Stimulated activated CD4-positive, alpha-beta T cell treated with anti-CD3 and anti-CD28 coated beads, Interleukin-4, amount 100 ng/mL, for 48 hours (primary cell): ENCODE data around the gene BMPER.

Experiments used
- DNase-seq, 2 donors: peaks; one replicate each; pipeline ENCODE4 v3.0.0-alpha.2; 2020; ENCODE audit warnings: low read depth in 2 of 2

Gene BMPER

GRCh38 chr7:33968591-33968990 lies 63.3 kb downstream of the BMPER start:
- DNase-seq: no peak

- DNase-seq: no peak
Measured at GRCh38 chr7:33970536-33970935, 65.2 kb downstream of the BMPER start.

DNA sequence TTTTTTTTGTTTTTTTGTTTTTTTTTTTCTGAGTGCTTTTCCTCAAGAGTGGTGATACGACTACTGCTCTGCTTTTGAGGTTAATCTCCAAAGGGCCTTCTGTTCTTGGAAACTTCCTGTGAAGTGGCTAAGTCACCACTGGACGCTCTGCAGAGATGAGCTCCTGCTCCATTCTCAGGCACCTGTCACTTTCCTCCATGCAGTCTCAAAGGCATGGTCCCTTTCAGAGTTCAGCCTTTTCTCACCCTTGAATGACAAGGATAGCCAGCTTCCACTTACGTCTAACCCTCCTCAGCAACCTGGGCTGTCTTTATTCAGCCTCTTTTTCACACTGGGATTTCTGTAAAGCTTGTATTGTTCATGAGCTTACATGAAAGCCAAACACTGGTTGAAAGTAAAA lies 65.8 kb downstream of the BMPER start:
- no peak for DNase-seq

DNA sequence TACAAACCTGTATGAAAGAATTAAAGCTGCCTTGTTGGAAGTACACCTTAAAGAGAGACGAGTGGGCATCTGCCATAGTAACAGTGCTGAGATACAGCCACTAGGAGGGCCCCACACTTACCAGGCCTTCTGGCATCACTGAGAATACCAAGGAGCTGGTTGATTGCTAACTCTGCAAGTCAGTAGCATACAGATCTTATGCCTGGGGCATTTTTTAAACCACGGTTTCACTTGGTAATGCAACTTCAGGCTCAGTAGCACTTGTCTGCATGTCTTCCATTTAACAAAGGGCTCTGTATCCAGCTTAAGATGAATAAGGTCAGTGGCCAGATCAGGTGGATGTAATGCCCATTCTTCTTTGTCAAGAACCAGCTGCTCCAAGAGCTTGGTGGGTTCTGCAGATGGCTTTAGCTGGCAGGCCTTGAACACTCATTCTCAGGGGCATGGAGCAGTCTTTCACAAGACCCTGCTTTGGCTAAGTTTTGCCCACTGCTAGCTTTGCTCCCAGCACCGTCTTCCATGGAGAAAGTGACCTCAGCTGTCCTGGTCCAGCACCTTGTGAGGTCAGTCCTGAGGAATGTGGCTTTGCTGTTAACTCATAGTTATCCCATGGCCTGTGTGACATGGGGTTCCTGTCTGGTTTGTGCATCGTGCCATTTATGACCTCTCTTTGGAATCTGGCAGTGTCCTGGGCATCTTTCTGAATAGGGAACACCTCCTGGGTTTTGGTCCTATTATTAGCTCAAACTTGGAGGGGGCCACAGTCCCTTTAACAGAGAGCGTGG lies 68.1 kb downstream of the BMPER start:
- DNase-seq: no peak

DNA sequence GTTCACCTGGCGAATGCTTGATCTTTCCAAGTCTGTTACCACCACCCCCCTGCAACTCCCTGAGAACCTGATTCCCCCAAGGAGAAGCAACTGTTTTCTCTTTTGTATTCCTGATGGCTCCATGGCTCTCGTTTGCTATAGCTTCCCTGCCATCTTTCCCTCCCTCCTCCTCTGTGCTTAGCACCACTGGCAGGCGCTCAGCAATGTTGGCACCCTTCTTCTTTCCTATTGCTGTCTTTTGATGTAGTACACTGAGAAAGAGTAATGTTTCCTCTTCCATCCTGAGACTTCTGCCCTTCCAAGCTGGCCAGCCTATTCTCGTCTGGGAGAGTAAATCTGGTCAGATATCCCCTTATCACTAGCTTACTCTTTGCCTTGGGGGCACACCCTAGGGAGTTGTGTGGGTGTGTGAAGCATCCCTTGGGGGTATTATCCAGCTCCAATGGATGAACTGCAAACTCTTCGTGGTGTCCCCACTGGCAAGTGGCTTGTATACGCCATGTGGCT lies 74.0 kb downstream of the BMPER start:
- no peak for DNase-seq

DNA sequence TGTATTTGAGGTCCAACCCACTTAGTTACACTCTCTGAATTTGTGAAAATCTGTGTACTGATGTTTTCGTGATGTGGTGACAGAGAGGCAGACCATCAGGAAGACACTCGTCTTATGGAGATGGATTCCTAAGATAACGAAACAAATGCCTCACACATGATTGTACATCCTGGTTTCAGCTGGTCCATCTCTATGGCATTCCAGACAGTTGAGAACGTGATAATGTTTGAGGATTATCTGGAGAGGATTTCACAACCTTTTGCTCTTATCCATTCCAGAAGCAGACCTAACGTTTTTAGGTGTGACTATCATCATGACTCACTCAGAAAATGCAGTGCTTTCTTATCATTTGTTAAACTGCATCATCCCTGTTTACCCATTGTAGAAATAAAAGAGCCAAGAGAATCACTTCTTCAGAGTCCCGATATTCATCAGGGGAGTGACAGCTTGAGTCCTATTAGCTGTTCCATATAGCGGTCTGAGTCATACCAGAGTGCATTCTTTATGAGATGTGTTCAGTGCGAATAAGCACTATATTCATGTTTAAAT lies 74.5 kb downstream of the BMPER start:
- no peak for DNase-seq

DNA sequence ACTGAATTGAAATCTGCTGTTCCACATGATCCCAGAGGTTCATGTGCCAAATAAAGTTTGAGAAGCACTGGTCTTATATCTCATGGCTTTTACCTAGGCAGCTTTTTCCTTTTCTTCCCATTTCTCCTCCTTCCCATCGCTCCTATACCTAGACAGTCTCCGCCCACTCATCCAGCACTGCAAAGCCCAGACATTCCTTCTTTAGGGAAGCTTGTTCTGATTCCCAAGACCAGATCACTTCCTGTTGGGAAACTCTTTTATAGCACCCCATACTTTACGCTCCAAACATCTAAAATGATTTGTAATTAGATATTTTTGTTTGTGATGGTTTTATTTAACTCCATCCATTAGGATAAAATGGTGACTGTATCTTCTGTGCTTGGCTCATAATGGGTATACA lies 75.9 kb downstream of the BMPER start:
- DNase-seq: no peak

- DNase-seq: no peak
Measured at GRCh38 chr7:33981671-33982424, 76.5 kb downstream of the BMPER start.

DNA sequence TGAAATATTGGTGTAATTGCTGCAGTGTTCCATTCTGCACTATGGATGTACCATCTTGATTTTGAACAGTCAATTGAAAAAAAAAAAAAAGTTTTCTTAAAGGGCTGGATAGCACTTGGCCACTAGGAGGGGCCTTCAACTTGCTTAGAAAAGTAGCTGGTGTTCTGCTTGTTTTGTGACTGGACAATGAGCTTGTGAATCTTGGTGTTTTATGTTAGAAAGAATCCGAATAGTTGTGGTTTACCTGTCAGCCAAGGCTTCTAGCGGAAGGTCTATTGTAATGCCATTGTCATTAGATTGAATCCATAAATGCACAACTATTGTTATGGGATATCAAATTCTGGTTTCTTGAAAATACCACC lies 77.1 kb downstream of the BMPER start:
- DNase-seq: no peak

DNA sequence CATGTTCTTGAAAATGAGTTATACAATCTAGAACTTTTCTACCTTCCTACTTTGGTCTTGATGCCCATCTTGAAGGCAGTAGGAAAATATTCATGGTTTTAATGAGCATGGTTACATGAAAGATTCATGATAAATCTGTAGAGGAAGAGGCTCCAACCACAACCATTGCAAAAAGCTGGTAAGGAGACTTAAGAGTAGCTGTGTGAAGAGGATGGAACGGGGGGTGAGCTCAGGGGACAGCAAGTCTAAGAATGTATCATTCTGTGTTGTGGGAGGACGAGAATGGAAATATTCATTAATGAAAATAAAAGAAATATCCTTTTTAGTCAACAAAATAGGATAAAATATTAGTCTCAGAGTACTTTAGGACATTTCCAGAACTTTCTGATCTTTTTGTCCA lies 81.1 kb downstream of the BMPER start:
- DNase-seq: no peak

DNA sequence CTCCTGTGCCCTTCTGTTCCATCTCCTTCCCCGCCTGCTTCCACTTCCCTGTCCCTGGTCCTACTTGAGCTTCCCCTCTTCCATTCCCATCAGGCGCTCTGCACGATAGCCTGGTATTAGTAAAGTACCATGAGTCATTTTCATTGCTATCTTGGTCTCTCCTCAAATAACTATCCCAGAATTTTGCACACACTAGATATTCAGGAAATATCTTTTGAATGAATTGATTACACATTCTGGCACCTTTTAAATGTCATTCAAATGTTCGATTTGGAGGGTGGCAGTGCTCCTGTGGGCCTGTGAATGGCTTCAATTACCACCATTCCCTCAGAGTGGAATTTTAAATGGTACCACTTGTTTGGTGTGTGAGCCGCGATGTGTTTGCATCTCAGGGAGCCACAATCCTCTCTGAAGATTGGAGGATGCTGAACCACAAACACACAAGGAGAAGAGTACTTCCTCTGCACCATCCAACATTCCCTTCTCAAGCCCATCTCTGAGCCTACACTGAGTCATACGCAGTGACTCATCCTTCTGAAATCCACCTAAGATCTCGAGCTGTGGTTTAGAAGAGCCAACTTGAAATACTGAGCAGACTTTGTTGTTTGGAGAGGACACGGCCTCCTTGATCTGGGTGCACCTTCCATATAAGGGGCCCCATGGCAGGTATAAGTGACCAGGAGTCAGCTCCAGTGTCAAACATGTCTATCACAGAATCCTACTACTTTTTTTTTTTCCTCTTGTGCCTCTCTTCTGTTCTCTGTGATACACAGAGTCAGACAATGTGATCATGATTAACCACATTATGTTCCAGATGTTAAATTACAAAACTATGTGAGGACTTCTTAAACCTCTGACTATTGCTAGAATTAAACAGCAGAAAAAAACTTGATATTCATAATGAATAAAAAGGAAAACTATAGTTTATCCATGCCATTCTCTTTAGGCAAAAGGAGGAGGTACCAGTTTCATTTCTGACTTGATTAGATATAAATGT lies 81.9 kb downstream of the BMPER start:
- DNase-seq: no peak

DNA sequence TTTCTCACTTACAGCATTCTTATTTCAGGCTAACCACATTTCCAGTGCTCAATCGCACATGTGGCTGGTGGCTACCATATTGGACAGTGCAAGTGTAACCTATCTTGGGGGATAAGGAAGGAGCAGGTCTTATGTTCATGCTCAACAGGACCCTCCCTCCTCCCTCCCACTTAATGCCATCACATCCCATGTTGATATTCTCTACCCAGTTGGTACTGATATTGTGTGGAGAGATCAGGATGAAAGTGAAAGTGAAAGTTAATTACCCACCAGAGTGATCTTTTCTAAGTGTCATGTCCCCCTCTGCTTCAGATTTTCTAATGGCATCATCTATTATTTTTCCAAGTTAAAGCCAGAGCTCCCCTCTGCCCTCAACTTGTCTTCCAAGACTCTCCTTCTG lies 91.6 kb downstream of the BMPER start:
- DNase-seq: no peak

- DNase-seq: no peak
Measured at GRCh38 chr7:33998476-33998875, 93.1 kb downstream of the BMPER start.

DNA sequence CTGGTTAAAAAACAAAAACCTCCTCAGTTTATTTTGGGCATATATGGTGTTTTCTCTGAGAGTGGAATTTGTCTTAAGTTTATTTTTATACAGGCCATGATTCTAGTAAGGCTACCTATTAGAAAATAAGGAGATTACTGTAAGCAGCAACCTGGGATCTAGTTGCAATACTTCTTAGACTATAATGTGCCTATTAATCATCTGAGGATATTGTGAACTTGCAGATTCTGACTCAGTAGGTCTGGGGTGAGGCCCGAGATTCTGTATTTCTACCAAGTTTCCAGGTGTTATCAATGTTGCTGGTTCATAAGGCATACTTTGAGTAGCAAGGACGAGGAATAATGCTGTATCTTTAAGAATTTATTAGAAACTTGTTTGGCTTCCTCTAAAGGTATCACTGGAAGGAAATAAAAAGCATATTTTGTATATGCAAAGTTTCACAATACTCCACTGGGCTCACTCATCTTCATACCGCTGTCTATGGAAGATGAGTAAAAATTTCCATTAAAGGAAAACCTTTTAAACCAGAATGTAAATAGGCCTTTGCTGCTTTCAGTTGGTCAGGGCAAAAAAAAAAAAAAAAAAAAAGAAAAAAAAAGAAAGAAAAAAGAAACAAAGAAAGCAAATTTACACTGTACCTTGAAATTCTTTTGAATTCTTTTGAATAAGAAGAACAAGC lies 105.8 kb downstream of the BMPER start:
- no peak for DNase-seq

GRCh38 chr7:34011696-34012095 lies 106.4 kb downstream of the BMPER start:
- DNase-seq: no peak

GRCh38 chr7:34013421-34013820 lies 108.1 kb downstream of the BMPER start:
- no peak for DNase-seq

GRCh38 chr7:34015651-34016050 lies 110.3 kb downstream of the BMPER start:
- no peak for DNase-seq

DNA sequence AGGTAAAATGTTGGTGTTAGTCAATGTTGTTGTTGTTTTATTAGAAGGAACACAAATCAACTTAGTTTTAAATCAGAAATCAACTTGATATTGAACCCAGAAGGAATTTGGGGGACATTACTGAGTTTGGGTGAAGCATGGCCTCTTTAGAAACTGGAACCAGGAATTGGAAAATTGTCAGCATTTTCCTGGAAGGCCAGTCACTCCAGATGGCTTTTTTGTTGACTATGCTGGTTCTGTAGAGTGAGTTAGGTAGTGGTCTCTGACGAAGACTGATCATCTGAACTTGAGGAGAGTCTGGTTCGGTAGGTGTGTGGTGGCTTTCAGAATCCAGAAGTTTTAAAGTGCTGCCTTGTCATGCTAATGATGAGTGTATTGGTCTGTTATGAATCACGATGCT lies 111.5 kb downstream of the BMPER start:
- no peak for DNase-seq

GRCh38 chr7:34019301-34019790 lies 114.0 kb downstream of the BMPER start:
- no peak for DNase-seq

GRCh38 chr7:34022626-34023025 lies 117.3 kb downstream of the BMPER start:
- no peak for DNase-seq

GRCh38 chr7:34025600-34025999 lies 120.3 kb downstream of the BMPER start:
- no peak for DNase-seq
